HG03103 (cell line): Measurements from ENCODE around the gene ZBTB48.
"Not testable (repeated sequence)": the region's sequence is repeated elsewhere in the genome, so short reads cannot be mapped to it uniquely, and the experiment has no call there.

Experiments
- ATAC-seq: cut with Tn5 transposase; IDR thresholded peaks from one replicate; pipeline ENCODE4 v1.9.1; 2021; ENCODE audit warnings: low read depth; ENCODE audit not compliant: unreplicated experiment

Gene ZBTB48

DNA sequence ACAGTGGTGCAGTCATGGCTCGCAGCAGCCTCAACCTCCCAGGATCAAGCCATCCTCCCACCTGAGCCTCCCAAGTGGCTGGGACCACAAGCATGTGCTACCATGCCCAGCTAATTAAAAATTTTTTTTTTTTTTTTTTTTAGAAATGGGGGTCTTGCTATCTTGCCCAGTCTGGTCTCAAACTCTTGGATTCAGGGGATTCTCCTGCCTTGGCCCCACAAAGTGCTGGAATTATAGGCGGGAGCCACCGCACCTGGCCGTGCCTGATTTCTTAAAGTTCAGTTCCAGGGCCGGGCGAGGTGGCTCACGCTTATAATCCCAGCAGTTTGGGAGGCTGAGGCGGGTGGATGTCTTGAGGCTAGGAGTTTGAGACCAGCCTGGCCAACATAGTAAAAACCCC is 51.3 kb downstream of the ZBTB48 start:
- no peak for ATAC-seq

DNA sequence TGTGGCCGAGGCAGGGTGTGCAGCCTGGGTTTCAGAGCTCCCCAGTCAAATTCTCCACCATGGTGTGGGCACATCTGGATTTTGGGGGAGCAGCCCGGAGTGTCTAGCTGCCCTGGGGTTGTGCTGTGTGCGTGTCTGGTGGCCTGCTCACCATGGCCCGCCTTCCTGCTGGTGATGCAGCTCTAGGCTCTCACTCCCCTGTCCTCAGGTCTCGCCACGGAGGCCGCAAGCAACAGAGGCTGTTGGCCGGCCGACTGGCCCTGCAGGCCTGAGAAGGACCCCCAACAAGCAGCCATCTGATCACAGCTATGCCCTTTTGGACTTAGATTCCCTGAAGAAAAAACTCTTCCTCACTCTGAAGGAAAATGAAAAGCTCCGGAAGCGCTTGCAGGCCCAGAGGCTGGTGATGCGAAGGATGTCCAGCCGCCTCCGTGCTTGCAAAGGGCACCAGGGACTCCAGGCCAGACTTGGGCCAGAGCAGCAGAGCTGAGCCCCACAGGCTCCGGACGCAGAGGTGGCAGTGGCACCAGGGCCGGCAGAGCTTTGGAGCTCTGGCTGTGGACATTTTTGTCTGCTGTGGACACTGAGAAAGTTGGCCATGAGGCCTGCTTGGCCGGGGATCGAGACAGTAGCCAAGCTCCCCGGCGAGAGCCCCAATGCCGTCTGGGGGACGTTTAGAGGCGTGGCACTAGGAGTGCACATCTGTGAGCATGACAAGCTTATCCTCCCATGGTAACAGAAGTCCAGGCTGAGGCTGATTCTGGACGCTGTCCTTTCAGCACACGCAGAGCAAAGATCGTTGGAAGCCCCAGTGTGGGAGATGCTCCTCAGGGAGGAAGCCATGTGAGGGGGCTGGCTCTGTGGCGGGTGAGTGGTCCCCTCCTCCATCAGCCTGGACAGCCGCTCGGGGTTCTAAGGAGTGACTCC is 53.1 kb downstream of the ZBTB48 start:
- ATAC-seq = no peak

DNA sequence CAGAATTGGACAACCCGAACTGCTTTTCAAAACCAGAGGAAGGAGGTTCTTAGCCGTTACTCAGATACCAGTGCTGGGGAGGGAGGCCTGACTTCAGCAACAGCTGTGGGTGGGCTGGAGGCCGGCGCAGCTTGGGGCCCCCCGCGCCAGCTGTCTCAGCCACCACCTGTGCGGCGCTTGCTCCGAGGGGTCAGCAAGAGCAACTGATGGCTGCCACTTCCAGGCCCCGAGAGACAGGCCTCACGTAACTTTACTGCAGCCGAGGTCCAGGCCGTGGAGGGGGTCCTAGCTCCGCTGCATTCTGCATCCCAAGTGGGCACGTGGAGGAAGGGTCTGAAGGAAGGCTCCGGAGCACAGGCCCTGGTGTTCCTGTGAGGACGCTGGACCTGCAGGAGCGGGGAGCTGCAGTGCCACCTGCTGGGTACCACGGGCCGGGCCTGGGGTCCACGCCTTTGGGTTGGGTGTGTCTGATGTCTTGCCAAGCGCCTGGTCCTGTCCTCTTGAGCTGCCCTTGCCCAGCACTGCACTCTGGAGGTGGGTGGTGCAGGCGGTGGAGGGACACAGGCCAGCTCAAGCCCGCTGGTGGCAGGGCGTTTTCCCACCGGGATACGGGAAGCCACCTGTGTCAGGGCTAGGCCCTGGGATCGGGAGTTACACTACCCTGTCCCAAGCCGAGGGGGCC is 54.7 kb downstream of the ZBTB48 start:
- ATAC-seq = no peak

DNA sequence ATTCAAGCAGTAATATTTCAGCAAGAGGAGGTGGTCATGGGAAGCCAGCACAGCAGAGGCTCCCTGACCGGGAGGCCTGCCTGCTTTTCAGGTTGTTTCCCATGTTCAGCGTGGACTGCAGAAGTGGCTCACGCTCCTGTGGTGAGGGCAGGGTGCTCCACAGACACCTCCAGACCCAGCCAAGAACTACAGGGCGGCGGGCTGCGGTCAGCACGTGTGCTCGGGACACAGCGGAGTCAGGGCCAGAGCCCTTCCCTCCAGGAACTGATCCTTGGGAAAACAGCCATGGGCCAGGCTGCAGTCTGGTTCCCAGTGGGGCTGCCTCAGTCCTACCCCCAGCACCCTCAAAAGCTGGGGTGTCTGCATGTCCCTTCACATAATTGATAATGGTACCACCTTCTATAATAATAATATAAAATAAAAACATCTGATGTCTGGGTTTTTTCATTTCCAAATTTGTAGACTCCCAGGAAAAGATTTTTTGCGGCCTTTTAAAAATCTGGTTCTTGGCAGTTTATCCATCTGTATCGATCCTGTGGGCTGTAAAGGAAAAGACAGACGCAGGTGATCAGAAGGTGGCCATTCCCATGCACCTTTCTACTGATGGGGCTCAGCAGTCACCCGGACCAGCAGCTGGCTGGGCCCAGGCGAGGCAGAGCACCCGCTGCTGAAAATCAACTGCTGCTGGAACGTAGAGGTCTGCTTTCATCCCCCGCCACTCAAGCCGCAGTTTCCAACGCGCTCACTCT is 55.5 kb downstream of the ZBTB48 start:
- no peak for ATAC-seq

DNA sequence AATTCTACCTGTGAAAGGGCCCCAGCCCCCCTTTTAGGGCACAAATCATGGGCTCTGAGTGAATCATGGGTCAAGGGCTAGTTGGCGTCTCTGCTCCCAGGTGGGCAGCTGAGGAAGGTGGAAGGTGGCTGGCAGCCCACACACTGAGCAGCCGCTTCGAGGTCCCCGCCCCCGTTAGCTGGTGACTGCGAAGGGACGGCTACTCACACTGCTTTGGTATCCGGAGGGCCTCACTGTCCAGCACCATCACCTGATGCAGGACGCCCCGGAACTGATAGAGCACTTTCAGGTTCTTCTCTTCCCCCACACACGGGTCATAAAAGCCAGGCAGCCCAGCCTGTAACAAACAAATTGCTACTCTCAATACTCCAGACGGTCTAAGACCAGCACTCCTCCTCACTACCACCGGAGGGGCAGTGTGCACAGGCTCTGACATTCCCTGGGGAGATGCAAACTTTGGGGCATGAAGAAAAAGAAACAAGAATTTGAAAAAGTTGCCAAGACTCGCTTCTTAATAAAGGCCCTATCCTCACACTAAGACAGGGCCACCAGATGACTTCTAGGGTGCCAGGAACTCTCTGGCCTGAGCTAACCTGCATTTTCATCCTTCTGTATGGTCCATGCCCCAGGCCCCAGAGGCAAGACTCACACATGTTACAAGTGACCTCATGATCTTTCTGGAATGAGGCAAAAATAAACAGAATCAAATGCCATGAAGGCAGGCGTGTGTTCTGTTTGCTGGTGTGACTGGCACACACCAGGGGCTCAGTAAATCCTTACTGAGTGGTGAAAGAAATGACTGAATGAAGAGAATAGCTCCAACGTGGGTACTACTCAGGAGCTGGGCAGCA is 56.3 kb downstream of the ZBTB48 start:
- ATAC-seq = no peak

DNA sequence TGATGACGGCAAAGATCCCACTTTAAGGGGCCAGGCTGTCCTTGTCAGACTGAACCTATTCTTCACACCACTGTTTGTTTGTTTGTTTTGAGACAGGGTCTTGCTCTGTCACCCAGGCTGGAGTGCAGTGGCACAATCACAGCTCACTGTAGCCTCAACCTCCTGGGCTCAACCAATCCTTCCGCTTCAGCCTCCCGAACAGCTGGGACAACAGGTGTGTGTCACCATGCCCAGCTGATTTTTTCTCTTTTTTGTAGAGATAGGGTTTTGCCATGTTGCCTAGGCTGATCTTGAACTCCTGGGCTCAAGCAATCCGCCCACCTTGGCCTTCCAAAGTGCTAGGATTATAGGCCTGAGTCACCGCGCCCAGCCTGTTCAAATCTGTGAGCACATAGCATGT is 57.0 kb downstream of the ZBTB48 start:
- not testable (repeated sequence) for ATAC-seq

DNA sequence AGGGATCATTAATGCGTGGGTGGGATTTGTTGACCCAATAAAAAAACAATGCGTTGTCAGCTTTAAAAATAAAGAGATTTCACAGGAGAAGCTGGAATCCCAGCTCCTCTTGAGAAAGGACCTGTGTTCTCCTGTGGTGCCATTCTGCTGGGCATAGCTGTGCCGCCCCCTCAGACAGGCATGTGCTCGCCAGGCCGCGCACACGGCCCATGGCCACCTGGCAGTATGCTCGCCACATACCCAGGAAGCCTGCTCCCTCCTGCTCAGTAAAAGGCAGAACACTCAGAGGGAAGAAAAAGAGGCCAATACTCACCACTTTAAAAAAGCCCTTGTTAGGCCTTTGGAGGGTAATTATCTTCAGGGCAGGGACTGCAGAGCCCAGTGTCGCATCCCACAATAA is 58.0 kb downstream of the ZBTB48 start:
- ATAC-seq = no peak

DNA sequence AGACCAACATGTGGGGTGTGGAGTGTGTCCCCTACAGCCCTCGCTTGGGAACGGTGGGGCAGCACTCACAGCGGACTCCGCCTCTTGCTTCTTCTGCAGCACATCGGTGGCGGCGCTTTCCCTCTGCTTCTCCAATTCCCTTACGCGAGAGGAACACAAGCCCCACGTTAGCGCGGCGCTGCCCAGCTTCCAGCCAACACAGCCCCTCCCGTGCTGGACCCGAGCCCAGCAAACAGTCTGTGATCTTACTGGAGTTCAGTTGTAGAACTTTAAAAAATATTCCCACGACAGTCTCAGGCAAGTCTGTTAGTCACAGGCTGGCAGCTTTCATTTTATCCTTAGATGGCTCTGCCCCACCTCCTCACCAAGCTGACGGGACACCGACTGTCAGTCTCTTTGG is 58.4 kb downstream of the ZBTB48 start:
- no peak for ATAC-seq
